RWPE1 (cell line): Measurements from ENCODE around the gene PRICKLE3.

Source experiments
- CTCF ChIA-PET: fragments of 350-600 bp; sonication (Branson Sonifier 250); formaldehyde crosslinking; extraction: SDS; loops from one replicate; lab custom pipeline; 2021; lab: Yijun Ruan, JAX
- POLR2A ChIA-PET: fragments of 400-600 bp; formaldehyde crosslinking; extraction: SDS; loops from one replicate; lab custom pipeline; 2020; ENCODE audit warnings: antibody characterized with exemption; ENCODE audit not compliant: low non-redundant PET; lab: Yijun Ruan, JAX
- DNase-seq: peaks from one replicate; pipeline ENCODE4 v3.0.0; 2012; ENCODE audit warnings: low spot score
- H3K27ac ChIP-seq: fragments of 450-650 bp; 2 replicates; pipeline ENCODE4 v1.5.1; 2017
- CTCF ChIP-seq: fragments of 450-650 bp; conservative IDR thresholded peaks from 2 replicates; pipeline ENCODE4 v1.5.1; 2017; ENCODE audit warnings: low read depth, mild to moderate bottlenecking

PRICKLE3 gene

DNA sequence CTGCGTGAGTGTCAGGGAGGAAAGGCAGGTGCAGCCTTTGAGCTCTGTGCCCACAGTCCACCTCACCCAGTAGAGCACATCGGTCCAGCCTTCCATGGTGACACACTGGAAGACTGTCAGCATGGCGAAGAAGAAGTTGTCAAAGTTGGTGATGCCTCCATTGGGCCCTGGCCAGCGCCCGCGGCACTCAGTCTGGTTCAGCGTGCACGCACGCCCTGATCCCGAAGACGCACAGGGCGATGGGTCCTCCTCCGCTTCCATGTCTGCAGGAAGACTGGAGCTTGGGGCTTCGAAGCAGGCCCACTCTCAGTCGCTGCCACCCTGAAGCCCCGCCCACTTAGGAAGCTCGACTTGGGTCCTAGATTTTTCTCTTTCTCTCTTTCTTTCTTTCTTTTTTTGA is 42.0 kb upstream of the PRICKLE3 start:
- ChIA-PET POLR2A (interaction anchor here (0.6 kb wide), 1 partner anchor 274 kb away, joined by 4 read pairs; no protein-coding TSS in a partner anchor), CTCF (no interaction called here)
- no peak overlapping the region for H3K27ac ChIP-seq
- TF ChIP-seq CTCF: no peak
- no peak for DNase-seq

- POLR2A ChIA-PET: no interaction called here
- TF ChIP-seq CTCF: no peak
- CTCF ChIA-PET: no interaction called here
- no peak for DNase-seq
- no peak overlapping the region for H3K27ac ChIP-seq
These were observed 41.6 kb upstream of the PRICKLE3 start for GRCh38 chrX:49227726-49228125.

- POLR2A ChIA-PET: no interaction called here
- TF ChIP-seq CTCF: no peak
- no peak for DNase-seq
- CTCF ChIA-PET: no interaction called here
- H3K27ac ChIP-seq: no peak overlapping the region
These were observed 40.8 kb upstream of the PRICKLE3 start for GRCh38 chrX:49226946-49227345.

- no peak for DNase-seq
- ChIA-PET CTCF (interaction anchor here (0.7 kb wide), 1 partner anchor 739 kb away, joined by 5 read pairs; no protein-coding TSS in a partner anchor), POLR2A (no interaction called here)
- no peak for TF ChIP-seq CTCF
- H3K27ac ChIP-seq: no peak overlapping the region
These were observed 39.7 kb upstream of the PRICKLE3 start for GRCh38 chrX:49225858-49226257.

DNA sequence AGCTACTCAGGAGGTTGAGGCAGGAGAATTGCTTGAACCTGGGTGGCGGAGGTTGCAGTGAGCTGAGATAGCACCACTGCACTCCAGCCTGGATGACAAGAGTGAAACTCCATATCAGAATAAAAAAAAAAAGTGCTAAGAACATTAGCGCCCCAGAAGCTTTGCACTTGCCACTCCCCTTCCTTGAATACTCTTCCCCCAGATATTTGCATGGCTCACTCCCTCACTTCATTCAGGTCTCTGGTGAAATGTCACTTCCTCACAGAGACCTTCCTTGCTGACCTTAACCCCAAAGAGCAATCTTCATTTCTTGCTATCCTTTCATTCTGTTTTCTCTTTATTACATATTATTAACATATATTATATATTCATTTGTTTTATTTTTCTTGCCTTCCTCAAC is 35.7 kb upstream of the PRICKLE3 start:
- H3K27ac ChIP-seq: no peak overlapping the region
- DNase-seq: no peak
- TF ChIP-seq CTCF: no peak
- ChIA-PET POLR2A (no interaction called here), CTCF (no interaction called here)

DNA sequence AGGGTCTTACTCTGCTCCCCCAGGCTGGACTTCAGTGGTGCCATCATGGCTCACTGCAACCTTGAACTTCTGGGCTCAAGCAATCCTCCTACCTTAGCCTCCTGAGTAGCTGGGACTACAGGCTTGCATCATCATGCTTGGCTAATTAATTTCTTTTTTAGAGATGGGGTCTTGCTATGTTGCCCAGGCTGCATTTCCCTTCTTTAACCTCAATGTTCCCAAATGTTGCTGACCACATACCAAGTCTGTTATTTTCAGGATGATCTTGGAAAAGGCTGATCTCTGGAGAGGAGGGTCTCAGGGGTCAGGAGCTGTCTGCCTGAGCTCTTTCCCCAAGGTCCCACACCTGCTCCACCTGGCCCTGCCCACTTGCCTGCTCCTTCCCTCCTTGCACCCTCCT is 33.9 kb upstream of the PRICKLE3 start:
- no peak overlapping the region for H3K27ac ChIP-seq
- POLR2A ChIA-PET: no interaction called here
- CTCF ChIA-PET: no interaction called here
- no peak for DNase-seq
- no peak for TF ChIP-seq CTCF

GRCh38 chrX:49214996-49215526 is 28.9 kb upstream of the PRICKLE3 start:
- CTCF ChIA-PET: no interaction called here
- POLR2A ChIA-PET: no interaction called here
- DNase-seq: no peak
- TF ChIP-seq CTCF: no peak
- H3K27ac ChIP-seq: no peak overlapping the region
